HEK293 (cell line): ENCODE measurements around the gene CPNE4.

Source experiments
- CTCF ChIA-PET: fragments of 350-600 bp; formaldehyde crosslinking; extraction: SDS; loops from one replicate; lab custom pipeline; 2021; ENCODE audit warnings: antibody characterized with exemption; lab: Yijun Ruan, JAX
- POLR2A ChIA-PET: fragments of 300-600 bp; formaldehyde crosslinking; extraction: SDS; loops from one replicate; lab custom pipeline; 2020; ENCODE audit warnings: antibody characterized with exemption, inconsistent platforms; lab: Yijun Ruan, JAX
- H3K27ac ChIP-seq: fragments of 200-500 bp; sonication (Bioruptor generic); 2 replicates; pipeline ENCODE4 v1.5.1; 2014; ENCODE audit warnings: low read depth, low read length, control low read depth, inconsistent platforms; ENCODE audit errors: extremely low read depth
- H3K36me3 ChIP-seq, 2 experiments: fragments of 200-500 bp in 1 of 2; sonication (Bioruptor generic) in 1 of 2; 1 replicate in 1 of 2; 2 replicates in 1 of 2; pipeline ENCODE4 v1.5.1; 2014 to 2017; ENCODE audit warnings: inconsistent platforms in 2 of 2, low read length in 2 of 2; ENCODE audit not compliant: control insufficient read depth in 2 of 2, insufficient read depth in 1 of 2
- H3K4me1 ChIP-seq: fragments of 200-500 bp; sonication (Bioruptor generic); 2 replicates; pipeline ENCODE4 v1.5.1; 2014; ENCODE audit warnings: mild to moderate bottlenecking, low read length, inconsistent platforms; ENCODE audit not compliant: control insufficient read depth, insufficient read depth
- H3K4me3 ChIP-seq: 2 replicates; pipeline ENCODE4 v1.5.1; 2011; ENCODE audit warnings: low read depth, mild to moderate bottlenecking, control low read depth, low read length, moderate library complexity
- H3K9me3 ChIP-seq: fragments of 200-500 bp; sonication (Bioruptor generic); 2 replicates; pipeline ENCODE4 v1.5.1; 2014; ENCODE audit warnings: low read depth, low read length, inconsistent platforms; ENCODE audit not compliant: control insufficient read depth, insufficient read depth
- ATF2 ChIP-seq: fragments of 450-650 bp; formaldehyde crosslinking; IDR thresholded peaks from 2 replicates; pipeline ENCODE4 v1.5.1; 2016; ENCODE audit warnings: missing biosample characterization, missing genetic modification characterization, low read depth
- CTCF ChIP-seq: fragments of 450-650 bp; formaldehyde crosslinking; IDR thresholded peaks from 2 replicates; pipeline ENCODE4 v1.5.1; 2016; ENCODE audit warnings: missing biosample characterization, missing genetic modification characterization
- FEZF1 ChIP-seq: fragments of 450-650 bp; formaldehyde crosslinking; IDR thresholded peaks from 2 replicates; pipeline ENCODE4 v1.5.1; 2016; ENCODE audit warnings: missing biosample characterization, missing genetic modification characterization
- GFI1B ChIP-seq: fragments of 450-650 bp; formaldehyde crosslinking; IDR thresholded peaks from 2 replicates; pipeline ENCODE4 v1.5.1; 2016; ENCODE audit warnings: missing biosample characterization, missing genetic modification characterization
- GLIS1 ChIP-seq: fragments of 450-650 bp; formaldehyde crosslinking; IDR thresholded peaks from 2 replicates; pipeline ENCODE4 v1.5.1; 2016; ENCODE audit warnings: missing biosample characterization, missing genetic modification characterization
- KLF17 ChIP-seq: fragments of 450-650 bp; formaldehyde crosslinking; IDR thresholded peaks from 2 replicates; pipeline ENCODE4 v1.5.1; 2016; ENCODE audit warnings: missing biosample characterization, missing genetic modification characterization
- KLF9 ChIP-seq: fragments of 450-650 bp; formaldehyde crosslinking; IDR thresholded peaks from 2 replicates; pipeline ENCODE4 v1.5.1; 2016; ENCODE audit warnings: missing biosample characterization, missing genetic modification characterization, low read depth
- MEIS1 ChIP-seq: sonication (generic); formaldehyde crosslinking; IDR thresholded peaks from 2 replicates; pipeline ENCODE4 v1.8.1; 2022; ENCODE audit warnings: missing genetic modification reagents, mild to moderate bottlenecking, borderline replicate concordance
- MYNN ChIP-seq: fragments of 450-650 bp; formaldehyde crosslinking; IDR thresholded peaks from 2 replicates; pipeline ENCODE4 v1.5.1; 2016; ENCODE audit warnings: missing biosample characterization, missing genetic modification characterization, borderline replicate concordance
- SALL2 ChIP-seq: fragments of 450-650 bp; formaldehyde crosslinking; IDR thresholded peaks from 2 replicates; pipeline ENCODE4 v1.5.0; 2017; ENCODE audit warnings: missing biosample characterization, mild to moderate bottlenecking, missing genetic modification characterization, borderline replicate concordance
- SCRT2 ChIP-seq: fragments of 450-650 bp; formaldehyde crosslinking; IDR thresholded peaks from 2 replicates; pipeline ENCODE4 v1.5.1; 2016; ENCODE audit warnings: missing biosample characterization, missing genetic modification characterization
- SP7 ChIP-seq: fragments of 450-650 bp; formaldehyde crosslinking; IDR thresholded peaks from 2 replicates; pipeline ENCODE4 v1.5.1; 2016; ENCODE audit warnings: missing biosample characterization, missing genetic modification characterization
- ZBTB26 ChIP-seq: fragments of 450-650 bp; formaldehyde crosslinking; optimal IDR thresholded peaks from 2 replicates; pipeline ENCODE3; 2016; ENCODE audit warnings: missing biosample characterization, mild to moderate bottlenecking, missing genetic modification characterization
- ZBTB7A ChIP-seq: fragments of 450-650 bp; formaldehyde crosslinking; IDR thresholded peaks from 2 replicates; pipeline ENCODE4 v1.5.1; 2016; ENCODE audit warnings: low read depth, missing biosample characterization, missing genetic modification characterization
- ZFP37 ChIP-seq: fragments of 450-650 bp; formaldehyde crosslinking; IDR thresholded peaks from 2 replicates; pipeline ENCODE4 v1.5.1; 2016; ENCODE audit warnings: missing biosample characterization, missing genetic modification characterization
- ZNF146 ChIP-seq: fragments of 450-650 bp; formaldehyde crosslinking; IDR thresholded peaks from 2 replicates; pipeline ENCODE4 v1.5.1; 2016; ENCODE audit warnings: missing biosample characterization, missing genetic modification characterization
- ZNF23 ChIP-seq: fragments of 450-650 bp; formaldehyde crosslinking; IDR thresholded peaks from 2 replicates; pipeline ENCODE4 v1.5.1; 2016; ENCODE audit warnings: missing biosample characterization, missing genetic modification characterization, borderline replicate concordance
- ZNF26 ChIP-seq: fragments of 450-650 bp; formaldehyde crosslinking; IDR thresholded peaks from 2 replicates; pipeline ENCODE4 v1.5.1; 2016; ENCODE audit warnings: missing biosample characterization, missing genetic modification characterization
- ZNF341 ChIP-seq: fragments of 450-650 bp; formaldehyde crosslinking; IDR thresholded peaks from 2 replicates; pipeline ENCODE4; 2016; ENCODE audit warnings: low read depth, missing biosample characterization, missing genetic modification characterization
- ZNF416 ChIP-seq: fragments of 450-650 bp; formaldehyde crosslinking; IDR thresholded peaks from 2 replicates; pipeline ENCODE4 v1.5.1; 2016; ENCODE audit warnings: missing biosample characterization, missing genetic modification characterization
- ZNF544 ChIP-seq: fragments of 450-650 bp; formaldehyde crosslinking; IDR thresholded peaks from 2 replicates; pipeline ENCODE4 v1.5.0; 2017; ENCODE audit warnings: missing biosample characterization, missing genetic modification characterization
- ZNF548 ChIP-seq: fragments of 450-650 bp; formaldehyde crosslinking; IDR thresholded peaks from 2 replicates; pipeline ENCODE4 v1.5.1; 2016; ENCODE audit warnings: missing biosample characterization, missing genetic modification characterization
- ZNF571 ChIP-seq: fragments of 450-650 bp; formaldehyde crosslinking; IDR thresholded peaks from 2 replicates; pipeline ENCODE4 v1.5.0; 2017; ENCODE audit warnings: missing biosample characterization, missing genetic modification characterization
- ZNF596 ChIP-seq: fragments of 450-650 bp; IDR thresholded peaks from 2 replicates; pipeline ENCODE4 v1.5.0; 2018; ENCODE audit warnings: missing biosample characterization, mild to moderate bottlenecking, missing genetic modification characterization, moderate library complexity
- ZNF600 ChIP-seq: fragments of 450-650 bp; formaldehyde crosslinking; IDR thresholded peaks from 2 replicates; pipeline ENCODE4 v1.5.1; 2016; ENCODE audit warnings: missing biosample characterization, missing genetic modification characterization
- ZNF654 ChIP-seq: fragments of 450-650 bp; formaldehyde crosslinking; IDR thresholded peaks from 2 replicates; pipeline ENCODE4 v1.5.1; 2016; ENCODE audit warnings: low read depth, missing biosample characterization, missing genetic modification characterization
- ZNF677 ChIP-seq: fragments of 450-650 bp; IDR thresholded peaks from 2 replicates; pipeline ENCODE4 v1.5.0; 2018; ENCODE audit warnings: missing biosample characterization, mild to moderate bottlenecking, missing genetic modification characterization, moderate library complexity
- ZNF791 ChIP-seq: fragments of 450-650 bp; formaldehyde crosslinking; IDR thresholded peaks from 2 replicates; pipeline ENCODE4 v1.5.1; 2016; ENCODE audit warnings: missing biosample characterization, missing genetic modification characterization
- ZNF830 ChIP-seq: fragments of 450-650 bp; IDR thresholded peaks from 2 replicates; pipeline ENCODE4 v1.5.0; 2018; ENCODE audit warnings: missing biosample characterization, missing genetic modification characterization, low read depth, mild to moderate bottlenecking, moderate library complexity

Gene CPNE4

GRCh38 chr3:131995891-131996290 lies 38.9 kb downstream of the CPNE4 start (continued):
- TF ChIP-seq ZNF23 (tag by site-specific recombination) (no peak), CTCF (no peak), ZBTB26 (tag by site-specific recombination) (no peak), KLF17 (tag by site-specific recombination) (no peak), ZNF600 (tag by site-specific recombination) (no peak), ZNF26 (no peak), MEIS1 (CRISPR knock-in tag) (no peak)

- Histone ChIP-seq H3K4me1 (no peaks in the 10 kb centered on the region), H3K27ac (no peak overlapping the region), H3K36me3 (no peaks in the 10 kb centered on the region), H3K4me3 (no peak overlapping the region), H3K9me3 (no peaks in the 10 kb centered on the region)
- TF ChIP-seq ZNF571 (tag by site-specific recombination) (no peak), SP7 (tag by site-specific recombination) (no peak), GLIS1 (tag by site-specific recombination) (no peak), ZNF654 (tag by site-specific recombination) (no peak), MEIS1 (CRISPR knock-in tag) (no peak), ZNF677 (tag by site-specific recombination) (no peak), ZNF544 (no peak), ZNF791 (tag by site-specific recombination) (no peak), ZNF830 (tag by site-specific recombination) (no peak), ATF2 (tag by site-specific recombination) (no peak)
- CTCF ChIA-PET: interaction anchor here (0.9 kb wide), 1 partner anchor 19 kb away, joined by 3 read pairs; no protein-coding TSS in a partner anchor
- POLR2A ChIA-PET: no interaction called here
Measured at GRCh38 chr3:131989318-131989717, 45.5 kb downstream of the CPNE4 start.

- Histone ChIP-seq H3K4me3 (no peak overlapping the region), H3K27ac (no peak overlapping the region), H3K4me1 (no peaks in the 10 kb centered on the region), H3K9me3 (no peaks in the 10 kb centered on the region), H3K36me3 (no peaks in the 10 kb centered on the region)
- no peak for TF ChIP-seq ZNF791 (tag by site-specific recombination)
- no peak for TF ChIP-seq ZFP37 (tag by site-specific recombination)
- no peak for TF ChIP-seq ZNF341 (tag by site-specific recombination)
- no peak for TF ChIP-seq ZNF596 (tag by site-specific recombination)
- TF ChIP-seq GFI1B (tag by site-specific recombination): no peak
- TF ChIP-seq MYNN (tag by site-specific recombination): no peak
- TF ChIP-seq KLF9 (tag by site-specific recombination): no peak
- no peak for TF ChIP-seq SALL2 (tag by site-specific recombination)
- no peak for TF ChIP-seq ZBTB7A (tag by site-specific recombination)
- TF ChIP-seq FEZF1: no peak
- TF ChIP-seq ZNF146 (tag by site-specific recombination): no peak
- TF ChIP-seq ZNF677 (tag by site-specific recombination): no peak
- TF ChIP-seq ZNF548: no peak
- TF ChIP-seq SCRT2 (tag by site-specific recombination): no peak
- TF ChIP-seq ZNF416 (tag by site-specific recombination): no peak
- ChIA-PET POLR2A (no interaction called here), CTCF (interaction anchor here (0.9 kb wide), 1 partner anchor 20 kb away, joined by 3 read pairs; no protein-coding TSS in a partner anchor)
Measured at GRCh38 chr3:131988209-131988608, 46.6 kb downstream of the CPNE4 start.
